Pancreas (tissue), 10 donors: ENCODE measurements around the gene FAM110D. TPM values are rescaled to one million over a fixed set of nuclear protein-coding genes. Genes with fewer than 3 reads are reported as not detected.
A peak's percentile ranks its signal among the peaks of the same experiment; 100 is the strongest.

Experiments
- ATAC-seq, 4 donors: fragments of 200-7000 bp; cut with Tn5 transposase; one replicate each; pipeline versions ENCODE4 v1.8.0 to v1.9.1; 2020; ENCODE audit warnings: mild to moderate bottlenecking in 4 of 4, moderate library complexity in 4 of 4
- DNase-seq, 6 donors: peaks; one replicate each; pipeline ENCODE4 v3.0.0-alpha.2; 2020
- FAIRE-seq: peaks from 2 replicates; lab custom pipeline; 2012; peaks lifted over from hg19 to GRCh38; lab: Jason Lieb, UNC
- H3K27ac ChIP-seq, 4 donors: fragments of 200-600 bp; sonication (generic); 1 replicate in 3 of 4; 2 replicates in 1 of 4; pipeline versions ENCODE4 v1.5.0 to v1.8.0; 2020
- H3K27me3 ChIP-seq, 4 donors: fragments of 200-600 bp; one replicate each; pipeline ENCODE4 v1.8.0; 2021
- H3K36me3 ChIP-seq, 3 donors: fragments of 200-600 bp; sonication (generic) in 1 of 3; one replicate each; pipeline versions ENCODE4 v1.5.0 to v1.8.0; 2020 to 2021
- H3K4me1 ChIP-seq, 3 donors: fragments of 200-600 bp; one replicate each; pipeline ENCODE4 v1.8.0; 2021
- H3K4me3 ChIP-seq, 4 donors: fragments of 200-600 bp; sonication (generic) in 2 of 4; one replicate each; pipeline versions ENCODE4 v1.5.0 to v1.8.0; 2020 to 2021
- H3K9me3 ChIP-seq, 4 donors: fragments of 200-600 bp; one replicate each; pipeline ENCODE4 v1.8.0; 2021
- CTCF ChIP-seq, 4 donors: fragments of 200-600 bp; sonication (generic) in 3 of 4; IDR thresholded peaks; one replicate each; pipeline versions ENCODE4 v1.5.0 to v1.8.0; 2021; ENCODE audit warnings: antibody characterized with exemption in 4 of 4
- WGBS, 2 donors: extraction: QIAGEN DNeasy Blood & Tissue Kit; methylation state at CpG; one replicate each; pipeline ENCODE4 v1.1.7; 2013; 5-methylcytosine and 5-hydroxymethylcytosine counted together
- intact Hi-C, 3 donors: fragments of 100-400 bp; cut with DNase I; formaldehyde crosslinking; loops; one replicate each; pipeline versions ENCODE4 v1.11.1 to v1.14.2; 2022
- polyA plus RNA-seq, 2 donors: library from polyadenylated mRNA; stranded (reverse); fragments of 200-250 nt; gene quantifications; one replicate each; pipeline ENCODE4 v1.2.3, GENCODE V29; 2013
- total RNA-seq, 6 donors: library from RNA; stranded (reverse); fragmentation: NEBNext Ultra II Directional in 4 of 6; extraction: Animal tissue kit (Norgen Biotek cat#: 25700) in 4 of 6; gene quantifications; one replicate each; pipeline versions ENCODE4 v1.2.1 to v1.2.4, GENCODE V29; 2021 to 2023
- donor health status: healthy with polysubstance abuse.
- donor health status: DM: no; HTN: no; CAD: no; lungs with moderate emphysema.
- donor health status: DM: no; HTN: no; CAD: no.
- donor health status: control.
- donor health status: control.
- donor health status: Bipolar disorder and iron deficiency.
- donor health status: DM: yes; HTN: yes; CAD: no.
- donor health status: DM: no; HTN: no; CAD: no.
- donor health status: DM: no; HTN: no; CAD: no.
- donor health status: DM: yes; HTN: yes; CAD: no.

FAM110D gene
- total and polyA plus RNA-seq, 8 donors: 0.79 to 3.5 (median 1.1) TPM

- ATAC-seq: no peak
- Histone ChIP-seq H3K9me3 (no peaks in the 10 kb centered on the region), H3K27ac (no peak overlapping the region), H3K4me3 (no peak overlapping the region), H3K4me1 (peaks cover 0 to 9% (median 9%) of the 10 kb centered on the region in 3 donors), H3K27me3 (no peaks in the 10 kb centered on the region), H3K36me3 (no peaks in the 10 kb centered on the region)
- TF ChIP-seq CTCF (IDR thresholded peaks at IDR 0.05): no peak
- FAIRE-seq: no peak
- intact Hi-C loops: no loop called here
- DNase-seq: no peak
- WGBS, 2 donors: 72 to 82% methylated on average over 4 of the region's 4 CpGs
Observed at GRCh38 chr1:26166719-26167281, 7.9 kb downstream of the FAM110D start.

GRCh38 chr1:26168410-26169197, 9.7 kb downstream of the FAM110D start, which contains the start of gene C1orf232:
Gene C1orf232, minus strand, starts transcription at chr1:26168963. Its CDS starts 464 bp downstream, at chr1:26168499.
- H3K27ac ChIP-seq: peak within 1 kb of the TSS; percentile 67 to 85 (median 74)
- FAIRE-seq: no peak
- WGBS, 2 donors: 60 to 66% methylated on average over 5 of the region's 5 CpGs

GRCh38 chr1:26169198-26169554, 10.3 kb downstream of the FAM110D start:
- no peak for FAIRE-seq
- Histone ChIP-seq H3K9me3 (no peaks in the 10 kb centered on the region), H3K27ac (peak overlapping the region in 3 of 4 donors; percentile 67 to 85 (median 80)), H3K27me3 (no peaks in the 10 kb centered on the region), H3K36me3 (no peaks in the 10 kb centered on the region), H3K4me3 (peak overlapping the region in 2 of 4 donors; percentile 94 to 98), H3K4me1 (peaks cover 0 to 9% (median 9%) of the 10 kb centered on the region in 3 donors)
- no peak for DNase-seq
- intact Hi-C loops: no loop called here
- no peak for ATAC-seq
- 45 to 51% methylated on average over 4 of the region's 4 CpGs for WGBS, 2 donors
- no peak for TF ChIP-seq CTCF (IDR thresholded peaks at IDR 0.05)

More at GRCh38 chr1:26168410-26169197, 9.7 kb downstream of the FAM110D start, which contains the start of gene C1orf232:
- no peak for TF ChIP-seq CTCF (IDR thresholded peaks at IDR 0.05)
- ATAC-seq (no peak), DNase-seq (peak in 2 of 6 donors; percentile 68 to 81)
- intact Hi-C loops: no loop called here
- Histone ChIP-seq H3K27me3 (no peaks in the 10 kb centered on the region), H3K9me3 (no peaks in the 10 kb centered on the region), H3K4me3 (peak within 1 kb of the TSS; percentile 63 to 98 (median 94)), H3K36me3 (no peaks in the 10 kb centered on the region), H3K4me1 (peaks cover 0 to 9% (median 9%) of the 10 kb centered on the region in 3 donors)

- peak; percentile 94 to 97 (median 96) for ATAC-seq
- peak; percentile 88 to 97 (median 94) for DNase-seq
- intact Hi-C loops: loop anchor here in 1 of 3 donors (10.0 kb wide), 1 partner anchor 65 kb away; the partner anchor contains the start of gene CEP85
- peak; percentile 69 to 91 (median 84) for TF ChIP-seq CTCF (IDR thresholded peaks at IDR 0.05)
- H3K36me3 ChIP-seq: no peaks in the 10 kb centered on the region
- H3K27ac ChIP-seq: peak within 1 kb of the TSS; percentile 67 to 85 (median 74)
- H3K27me3 ChIP-seq: no peaks in the 10 kb centered on the region
- H3K4me1 ChIP-seq: peaks cover 0 to 9% (median 9%) of the 10 kb centered on the region in 3 donors
- no peak for FAIRE-seq
- no peaks in the 10 kb centered on the region for H3K9me3 ChIP-seq
- 0% methylated on average over 68 to 76 of the region's 76 CpGs for WGBS, 2 donors
- H3K4me3 ChIP-seq: peak within 1 kb of the TSS; percentile 63 to 98 (median 94)
Observed at GRCh38 chr1:26169669-26170471, 11.0 kb downstream of the FAM110D start, which contains the start of gene ZNF593. Gene ZNF593, plus strand, starts transcription at chr1:26169908. Its CDS starts 76 bp downstream, at chr1:26169984.
